Measurements from ENCODE around the gene WDFY3.
A peak's percentile ranks its signal among the peaks of the same experiment; 100 is the strongest.

The WDFY3 gene

DNA sequence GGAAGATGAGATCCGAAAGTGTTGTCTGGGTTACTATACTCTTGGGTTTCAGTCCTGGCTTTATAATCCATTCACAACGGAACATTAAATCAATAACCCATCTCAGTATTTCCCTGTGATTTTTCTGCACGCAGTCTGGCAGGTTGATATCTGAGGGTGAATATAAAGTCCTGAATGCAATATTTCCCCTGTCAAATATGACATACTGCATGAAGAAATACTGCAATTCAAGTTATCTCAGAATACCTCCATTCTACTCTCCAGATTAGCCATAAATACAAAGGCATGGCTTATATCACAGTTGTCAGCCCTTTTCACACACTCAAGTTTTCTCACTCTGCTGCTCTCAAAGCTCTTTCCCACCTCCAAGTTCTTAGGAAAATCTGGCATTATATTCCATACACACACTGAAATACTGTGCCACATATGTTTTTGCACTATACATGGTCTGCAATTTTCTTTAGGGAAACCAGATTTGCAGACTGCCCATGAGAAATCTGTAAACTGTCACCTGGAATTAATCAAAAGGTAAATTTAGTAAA is 64.7 kb downstream of the WDFY3 start:
- no peak for DNase-seq

DNA sequence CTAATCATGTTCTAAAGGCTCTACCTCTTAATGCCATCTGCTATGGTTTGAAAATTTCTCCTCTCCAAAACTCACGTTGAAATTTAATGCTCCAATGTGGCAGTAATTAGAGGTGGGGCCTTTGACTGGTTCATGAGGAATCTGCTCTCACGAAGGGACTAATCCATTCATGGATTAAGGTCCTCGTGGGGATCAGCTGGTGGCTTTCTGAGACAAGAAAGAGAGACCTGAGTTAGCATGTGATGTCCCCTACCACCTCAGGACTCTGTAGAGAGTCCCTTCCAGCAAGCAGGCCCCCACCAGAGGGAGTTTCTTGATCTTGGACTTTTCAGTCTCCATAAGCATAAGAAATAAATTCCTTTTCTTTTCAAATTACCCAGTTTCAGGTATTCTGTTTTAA is 65.3 kb downstream of the WDFY3 start:
- DNase-seq = no peak

DNA sequence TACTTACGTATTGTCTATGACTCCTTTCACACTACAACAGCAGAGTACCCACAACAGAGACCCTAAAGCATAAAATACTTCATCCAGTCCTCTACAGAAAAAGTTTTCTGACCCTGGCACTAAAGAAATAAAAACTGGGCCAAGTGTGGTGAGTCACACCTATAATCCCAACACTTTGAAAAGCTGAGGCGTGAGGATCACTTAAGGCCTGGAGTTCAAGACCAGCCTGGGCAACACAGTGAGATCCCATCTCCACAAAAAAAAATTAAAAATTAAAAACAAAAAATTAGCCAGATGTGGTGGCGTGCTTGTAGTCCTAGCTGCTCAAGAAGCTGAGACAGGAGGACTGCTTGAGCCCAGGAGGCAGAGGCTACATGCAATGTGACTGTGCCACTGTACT is 66.9 kb downstream of the WDFY3 start:
- no peak for DNase-seq

DNA sequence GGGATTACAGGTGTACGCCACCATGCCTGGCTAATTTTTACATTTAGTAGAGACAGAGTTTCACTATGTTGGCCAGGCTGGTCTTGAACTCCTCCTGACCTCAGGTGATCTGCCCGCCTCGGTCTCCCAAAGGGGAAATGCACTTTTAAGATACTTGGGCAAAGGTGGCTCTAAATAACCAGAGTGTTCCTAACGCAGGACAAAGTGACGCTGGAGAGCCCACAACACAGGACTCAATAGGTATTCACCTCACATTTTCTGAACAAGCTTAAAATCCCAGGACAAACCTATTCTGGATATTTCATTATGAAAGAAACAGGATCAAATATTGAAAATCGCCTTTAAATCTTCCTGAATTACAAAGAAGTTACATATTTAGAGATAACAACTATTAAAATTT is 69.0 kb downstream of the WDFY3 start:
- DNase-seq = no peak

DNA sequence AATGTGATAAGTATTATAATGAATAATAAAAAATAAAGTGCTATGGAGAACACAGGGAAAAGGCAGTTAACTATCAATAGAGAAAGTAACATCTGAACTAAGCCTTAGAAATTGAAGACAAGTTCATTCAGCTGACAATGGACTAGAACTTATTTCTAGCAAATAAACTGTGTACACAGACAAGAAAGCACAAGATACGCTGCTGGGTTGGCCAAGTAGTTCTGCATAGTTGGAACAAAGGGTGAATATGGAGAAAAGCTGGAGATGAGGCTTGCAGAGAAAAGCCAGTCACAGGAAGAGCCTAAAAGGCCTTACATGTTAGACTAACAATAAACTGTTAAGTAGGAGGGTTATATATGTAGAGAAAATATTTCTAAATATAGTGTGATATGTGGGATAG is 71.2 kb downstream of the WDFY3 start:
- no peak for DNase-seq

DNA sequence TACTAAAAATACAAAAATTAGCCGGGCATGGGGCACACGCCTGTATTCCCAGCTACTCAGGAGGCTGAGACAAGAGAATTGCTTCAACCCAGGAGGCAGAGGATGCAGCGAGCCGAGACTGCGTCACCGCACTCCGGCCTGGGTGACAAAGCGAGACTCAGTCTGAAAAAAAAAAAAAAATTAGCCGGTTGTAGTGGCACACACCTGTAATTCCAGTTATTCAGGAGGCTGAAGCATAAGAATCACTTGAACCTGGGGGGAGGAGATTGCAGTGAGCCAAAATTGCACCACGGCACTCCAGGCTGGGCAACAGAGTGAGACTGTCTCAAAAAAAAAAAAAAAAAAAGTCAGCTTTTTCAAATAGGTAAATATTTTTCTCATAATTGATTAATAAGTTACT is 71.9 kb downstream of the WDFY3 start:
- no peak for DNase-seq

DNA sequence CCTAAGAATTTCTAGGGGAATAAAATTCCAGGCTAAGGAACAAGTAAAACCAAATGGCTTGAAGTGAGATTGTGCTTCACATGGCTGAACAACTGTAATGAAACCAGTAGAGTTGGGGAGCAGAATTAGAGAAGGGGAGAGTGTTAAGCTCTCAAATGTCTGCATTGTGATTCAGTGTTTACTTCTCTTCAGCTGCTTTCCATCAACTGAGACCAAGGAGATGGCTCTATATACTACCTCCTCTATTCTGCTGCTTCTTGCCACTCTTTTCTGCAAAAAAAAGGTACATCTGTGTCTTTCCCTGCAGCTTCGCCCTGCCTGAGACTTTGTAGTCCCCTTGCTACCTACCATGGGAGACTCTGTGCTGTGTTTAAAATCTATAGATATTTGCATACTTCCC is 73.5 kb downstream of the WDFY3 start:
- DNase-seq = no peak

DNA sequence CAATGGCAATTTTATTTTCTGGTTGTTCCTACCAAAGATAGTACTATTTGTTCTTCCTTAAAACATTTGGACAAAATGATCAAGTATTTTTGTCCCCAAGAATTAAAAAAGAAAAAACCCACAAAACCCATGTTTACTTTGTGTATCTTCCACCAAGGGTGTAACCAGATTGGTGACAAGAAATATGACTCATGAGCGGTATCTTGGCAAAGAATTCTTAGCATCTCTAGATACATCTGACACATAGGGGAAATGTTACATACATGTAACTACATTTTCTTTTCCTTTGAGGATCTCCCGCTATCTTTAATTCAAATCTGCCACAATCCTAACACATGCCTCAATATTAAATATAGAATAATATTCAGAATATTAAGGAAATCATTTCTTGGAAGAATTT is 78.7 kb downstream of the WDFY3 start:
- peak; percentile 52 for DNase-seq

DNA sequence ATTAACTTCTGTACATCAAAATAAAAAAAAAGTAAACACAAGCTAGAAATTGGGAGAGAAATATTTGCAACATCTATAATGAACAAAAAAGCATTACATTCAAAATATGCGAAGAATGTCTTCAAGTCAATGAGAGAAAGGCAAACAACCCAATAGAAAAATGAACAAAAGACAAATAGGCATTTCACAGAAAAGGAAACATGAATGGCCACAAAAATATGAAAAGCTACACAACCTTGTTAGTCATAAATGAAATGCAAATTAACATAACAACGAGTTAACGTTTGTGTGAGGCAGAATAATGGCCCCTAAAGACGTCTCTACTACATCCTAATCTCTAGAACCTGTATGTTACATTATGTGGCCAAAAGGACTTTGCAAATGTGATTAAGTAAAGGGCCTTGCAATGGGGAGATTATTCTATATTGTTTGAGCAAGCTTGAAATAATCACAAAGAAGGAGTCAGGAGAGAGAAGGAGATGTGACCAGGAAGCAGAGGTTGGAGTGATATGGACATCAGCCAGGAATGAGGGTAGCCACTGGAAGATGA is 86.8 kb downstream of the WDFY3 start:
- DNase-seq = peak; percentile 53

DNA sequence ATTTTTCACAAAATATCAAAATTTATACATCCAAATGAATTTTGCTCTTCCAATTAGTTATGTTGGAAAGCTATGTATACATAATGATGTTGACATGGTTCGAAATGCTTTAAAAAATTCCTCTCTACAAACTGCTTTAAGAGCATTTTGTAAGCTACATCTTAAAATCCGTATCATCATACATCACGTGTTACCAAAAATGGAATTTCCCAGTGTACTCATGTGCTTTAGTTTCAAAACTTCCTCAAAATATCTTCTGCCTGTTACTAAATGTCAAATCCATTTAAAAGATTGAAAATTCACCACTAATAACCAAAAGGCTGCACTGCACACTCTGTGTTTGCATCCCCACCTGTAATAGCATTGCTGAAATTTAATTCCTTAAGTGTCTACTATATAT is 87.9 kb downstream of the WDFY3 start:
- DNase-seq = peak; percentile 11

DNA sequence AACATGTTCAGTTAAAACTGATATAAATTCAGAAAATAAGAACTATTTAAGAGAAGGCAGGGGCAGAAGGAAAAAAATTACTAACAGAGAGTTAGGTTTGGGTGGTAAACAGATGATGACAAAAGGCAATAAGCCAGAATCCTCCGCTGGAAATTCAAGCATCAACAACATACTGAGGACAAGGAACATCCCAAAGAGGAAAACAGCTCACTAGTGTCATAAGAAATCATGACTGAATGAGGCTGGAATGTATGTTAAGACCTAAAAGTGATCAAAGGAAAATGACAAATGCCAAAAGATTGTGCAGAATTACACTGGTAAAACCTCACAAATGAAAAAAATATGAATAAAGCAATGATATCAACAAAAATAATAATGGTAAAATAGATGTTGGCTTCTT is 88.4 kb downstream of the WDFY3 start:
- DNase-seq = peak; percentile 87

DNA sequence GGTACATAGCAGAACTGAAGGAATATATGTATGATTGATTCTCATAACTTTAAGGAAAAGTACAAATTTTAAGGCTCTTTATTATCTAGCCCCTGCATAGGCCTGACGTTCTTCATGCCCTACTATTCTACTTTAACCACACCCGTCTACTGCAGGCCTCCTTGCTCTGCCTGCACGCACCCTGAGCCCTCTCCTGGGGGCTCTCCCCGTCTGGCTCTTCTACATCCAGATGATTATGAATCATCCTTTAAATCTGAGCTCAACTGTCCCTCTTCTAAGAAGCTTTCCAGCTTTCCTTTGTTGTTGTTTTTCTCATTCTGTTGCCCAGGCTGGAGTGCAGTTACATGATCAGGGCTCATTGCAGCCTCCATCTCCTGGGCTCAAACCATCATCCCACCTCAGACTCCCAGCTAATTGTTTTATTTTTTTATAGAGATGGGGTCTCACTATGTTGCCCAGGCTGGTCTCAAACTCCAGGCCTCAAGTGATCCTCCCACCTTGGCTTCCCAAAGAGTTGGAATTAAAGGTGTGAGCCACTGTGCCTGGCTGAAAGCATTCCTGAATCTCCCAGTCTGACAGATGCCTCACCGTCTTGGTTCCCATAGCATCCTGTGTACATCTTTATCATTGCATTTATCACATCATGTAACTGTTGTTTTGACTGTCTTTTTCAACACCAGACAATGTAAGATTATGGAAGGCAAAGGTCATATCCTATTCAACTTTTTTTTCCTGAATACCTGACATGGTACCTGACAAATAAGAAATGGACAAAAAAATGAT is 89.2 kb downstream of the WDFY3 start:
- DNase-seq = peak; percentile 64

DNA sequence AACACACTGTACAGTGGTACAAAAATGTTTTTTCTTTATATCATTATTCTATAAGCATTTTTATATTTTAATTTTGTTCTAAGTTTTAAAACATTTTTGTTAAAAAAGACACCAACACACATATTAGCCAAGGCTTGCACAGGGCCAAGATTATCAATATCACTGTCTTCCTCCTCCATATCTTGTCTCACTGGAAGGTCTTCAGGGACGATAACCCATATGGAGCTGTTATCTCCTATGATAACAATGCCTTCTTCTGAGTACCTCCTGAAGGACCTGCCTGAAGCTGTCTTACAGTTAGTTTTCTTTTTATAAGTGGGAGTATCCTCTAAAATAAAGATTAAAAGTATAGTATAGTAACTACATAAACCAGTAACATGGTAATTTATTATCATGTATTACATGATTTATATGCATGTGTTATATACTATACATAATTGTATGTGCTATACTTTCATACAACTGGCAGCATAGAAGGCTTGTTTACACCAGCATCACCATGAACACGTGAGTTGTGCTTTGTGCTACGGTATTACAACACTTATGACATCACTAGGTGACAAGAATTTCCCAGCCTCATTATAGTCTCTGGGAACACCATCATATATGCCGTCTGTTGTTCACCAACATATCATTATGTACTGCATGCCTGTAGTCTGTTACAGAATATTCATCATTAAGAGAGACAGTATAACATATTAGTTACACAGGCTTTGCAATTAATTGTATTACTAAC is 90.7 kb downstream of the WDFY3 start:
- no peak for DNase-seq

DNA sequence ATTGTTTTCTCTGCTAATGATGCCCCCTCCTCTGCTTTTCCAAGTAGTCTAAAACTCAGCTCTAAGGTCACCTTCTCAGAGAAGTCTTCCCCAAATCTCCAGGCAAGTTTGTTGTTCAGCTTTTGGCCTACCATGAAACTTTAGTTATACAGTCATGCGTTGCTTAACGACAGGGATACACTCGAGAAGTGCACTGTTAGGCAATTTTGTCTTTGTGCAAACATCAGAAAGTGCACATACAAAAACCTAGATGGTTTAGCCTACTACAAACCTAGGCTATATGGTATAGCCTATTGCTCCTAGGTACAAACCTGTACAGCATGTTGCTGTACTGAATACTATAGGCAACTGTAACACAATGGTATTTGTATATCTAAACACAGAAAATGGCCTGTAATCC is 91.9 kb downstream of the WDFY3 start:
- no peak for DNase-seq

DNA sequence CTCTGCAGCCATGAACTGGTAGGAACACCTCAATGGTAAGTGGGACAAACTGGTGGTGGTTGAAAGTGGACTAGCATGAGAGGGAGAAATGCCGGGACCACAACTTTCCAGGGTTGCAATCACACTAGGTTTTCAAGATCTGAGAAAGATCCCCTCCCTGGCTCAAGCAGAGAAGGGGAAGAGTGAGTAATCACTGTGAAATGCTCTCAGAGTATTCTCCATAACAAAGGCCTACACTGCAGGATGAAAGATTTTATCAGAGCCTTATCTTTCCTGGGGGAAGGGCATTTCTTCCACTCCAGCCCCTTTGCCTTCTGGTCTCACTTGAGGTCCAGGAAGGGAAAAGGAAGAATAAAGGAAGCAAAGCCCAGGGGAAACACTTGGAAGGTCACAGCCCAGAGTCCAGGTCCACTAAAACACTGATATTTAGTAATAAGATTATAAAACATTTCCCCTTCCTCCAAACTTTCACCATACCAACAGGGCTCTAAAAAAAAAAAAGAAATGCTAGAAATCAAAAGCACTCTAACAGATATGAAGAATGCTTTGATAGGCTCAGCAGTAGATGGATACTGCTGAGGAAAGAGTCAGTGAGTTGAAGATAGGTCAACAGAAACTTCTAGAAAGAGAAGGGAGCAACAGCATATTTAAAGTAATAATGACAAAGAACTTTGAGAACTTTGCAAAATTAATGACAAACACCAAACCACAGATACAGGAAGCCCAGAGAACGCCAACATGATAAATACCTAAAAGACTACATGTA is 95.9 kb downstream of the WDFY3 start:
- peak; percentile 78 for DNase-seq

DNA sequence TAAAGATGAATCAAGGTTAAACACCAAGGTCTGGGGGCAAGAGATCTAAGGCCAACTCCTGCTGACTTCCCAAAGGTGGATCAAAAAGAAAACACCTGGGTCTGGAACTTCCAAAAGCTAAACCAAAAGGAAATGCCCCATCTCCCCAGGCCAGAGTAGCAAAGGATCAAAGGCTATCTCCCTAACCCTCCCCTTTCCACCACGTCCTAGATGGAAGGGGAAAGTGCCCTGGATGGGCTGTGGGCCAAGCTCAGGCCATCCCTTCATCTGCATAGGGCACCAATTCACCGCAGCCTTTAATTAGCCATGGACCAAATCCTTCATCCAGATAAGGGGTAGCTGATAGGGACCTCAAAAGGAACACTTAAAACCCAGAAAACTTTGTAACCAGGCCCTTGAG is 100.2 kb downstream of the WDFY3 start:
- no peak for DNase-seq

DNA sequence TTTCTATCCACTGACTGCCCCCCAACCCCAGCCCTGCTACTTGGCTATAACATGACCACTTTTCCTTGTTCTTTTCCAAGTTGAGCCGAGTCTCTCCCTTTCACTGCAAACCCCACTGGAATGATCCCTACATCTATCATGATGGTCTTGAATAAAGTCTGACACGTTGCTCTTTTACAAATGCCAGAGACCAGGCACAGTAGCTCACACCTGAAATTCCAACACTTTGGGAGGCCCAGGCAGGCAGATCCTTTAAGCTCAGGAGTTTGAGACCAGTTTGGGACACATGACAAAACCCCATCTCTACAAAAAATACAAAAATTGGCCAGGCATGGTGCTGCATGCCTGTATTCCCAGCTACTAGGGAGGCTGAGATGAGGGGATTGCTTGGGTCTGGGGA is 100.9 kb downstream of the WDFY3 start:
- DNase-seq = no peak

DNA sequence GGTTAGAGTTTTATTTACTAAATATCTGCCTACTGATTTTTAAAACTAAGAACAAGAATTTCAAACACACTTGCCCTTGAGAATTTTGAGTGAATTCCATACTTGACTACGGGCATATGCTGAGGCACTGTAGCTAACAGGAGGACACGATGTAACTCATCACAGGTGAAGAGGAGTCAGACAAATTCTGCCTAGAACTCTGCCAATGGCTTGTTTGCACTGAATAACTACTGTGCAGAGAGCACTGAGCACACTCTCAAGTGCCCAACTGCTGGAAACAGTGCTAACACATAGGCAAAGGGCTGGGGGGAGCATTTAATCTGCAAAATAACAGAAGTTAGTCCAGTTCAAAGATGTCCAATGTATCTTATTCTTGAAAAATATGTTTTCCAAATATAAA is 104.4 kb downstream of the WDFY3 start:
- DNase-seq = no peak

DNA sequence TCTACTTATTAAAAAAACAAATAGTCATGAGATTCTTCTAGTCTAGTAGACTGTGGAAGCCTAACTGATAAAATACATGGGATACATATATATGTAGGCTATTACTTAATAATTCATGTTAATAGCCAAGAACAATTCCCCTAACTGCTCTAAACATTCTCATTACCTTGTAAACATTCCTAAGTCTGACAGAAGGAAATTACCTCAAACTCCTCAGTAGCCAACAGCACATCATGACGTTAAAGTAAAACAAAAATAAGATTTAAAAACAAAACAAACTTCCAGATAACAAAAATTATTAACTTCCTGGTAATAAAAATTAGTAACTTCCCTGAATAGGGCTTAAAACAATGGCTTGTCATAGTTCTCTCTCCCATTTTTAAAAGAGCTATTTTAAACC is 109.2 kb downstream of the WDFY3 start:
- DNase-seq = no peak

DNA sequence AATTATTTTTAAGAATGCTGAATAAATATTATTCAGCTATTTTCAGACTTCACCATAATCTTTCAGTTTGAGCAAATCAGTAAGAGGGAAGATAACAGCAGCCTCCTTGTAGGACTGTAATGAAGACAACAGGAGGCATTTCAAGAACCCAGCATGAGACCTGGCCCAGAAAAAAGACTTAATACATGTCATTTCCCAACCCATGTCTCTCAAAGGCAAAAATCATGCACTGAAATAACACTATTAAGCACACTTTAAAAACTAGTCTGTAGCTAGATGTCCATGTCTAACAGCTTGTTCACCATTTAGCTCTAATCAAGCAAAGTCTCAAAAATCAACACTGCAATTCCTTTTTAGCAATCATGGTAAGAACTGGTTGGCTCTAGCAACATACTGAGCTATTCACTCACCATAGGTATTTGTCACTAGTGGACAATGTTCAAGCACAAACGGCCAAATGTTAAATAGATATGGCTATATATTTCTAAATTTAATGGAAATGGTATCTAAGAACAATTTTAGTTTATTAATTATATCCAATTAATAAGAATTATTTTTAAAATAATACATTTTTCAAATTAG is 109.9 kb downstream of the WDFY3 start:
- no peak for DNase-seq

DNA sequence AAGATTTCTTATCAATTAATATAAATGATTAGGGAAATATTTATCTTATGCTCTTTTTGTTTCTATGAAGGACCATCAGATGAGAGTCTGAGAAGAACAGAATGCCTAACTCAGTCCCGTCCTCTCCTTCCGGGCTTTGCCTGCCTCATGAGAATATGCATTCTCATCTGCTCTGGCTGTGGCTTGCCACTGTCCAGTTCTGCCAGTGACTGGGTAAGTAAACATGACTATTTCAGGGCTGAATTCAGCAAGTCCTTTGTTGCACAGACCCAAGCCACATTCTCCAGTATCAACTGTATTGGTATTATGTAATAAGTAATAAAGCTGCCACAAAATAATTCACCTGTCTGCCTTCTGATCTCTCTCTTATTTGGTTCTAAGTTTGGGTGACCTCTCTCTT is 110.7 kb downstream of the WDFY3 start:
- DNase-seq = no peak

DNA sequence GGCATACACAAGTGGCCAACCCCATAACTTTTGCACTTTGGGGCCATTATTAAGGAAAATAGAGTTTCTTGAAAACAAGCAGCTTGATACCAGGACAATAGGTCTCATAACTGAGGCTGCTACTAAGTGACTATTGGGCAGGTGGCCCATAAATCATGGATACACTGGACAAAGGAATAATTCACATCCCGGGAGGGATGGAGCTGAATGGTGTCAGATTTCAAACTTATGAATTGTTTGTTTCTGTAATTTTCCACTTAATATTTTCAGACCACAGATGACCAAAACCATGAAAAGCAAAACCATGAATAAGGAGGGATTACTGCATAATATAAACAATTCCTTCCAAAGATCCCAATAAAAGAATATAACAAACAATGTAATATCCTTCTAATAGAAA is 114.4 kb downstream of the WDFY3 start:
- no peak for DNase-seq

DNA sequence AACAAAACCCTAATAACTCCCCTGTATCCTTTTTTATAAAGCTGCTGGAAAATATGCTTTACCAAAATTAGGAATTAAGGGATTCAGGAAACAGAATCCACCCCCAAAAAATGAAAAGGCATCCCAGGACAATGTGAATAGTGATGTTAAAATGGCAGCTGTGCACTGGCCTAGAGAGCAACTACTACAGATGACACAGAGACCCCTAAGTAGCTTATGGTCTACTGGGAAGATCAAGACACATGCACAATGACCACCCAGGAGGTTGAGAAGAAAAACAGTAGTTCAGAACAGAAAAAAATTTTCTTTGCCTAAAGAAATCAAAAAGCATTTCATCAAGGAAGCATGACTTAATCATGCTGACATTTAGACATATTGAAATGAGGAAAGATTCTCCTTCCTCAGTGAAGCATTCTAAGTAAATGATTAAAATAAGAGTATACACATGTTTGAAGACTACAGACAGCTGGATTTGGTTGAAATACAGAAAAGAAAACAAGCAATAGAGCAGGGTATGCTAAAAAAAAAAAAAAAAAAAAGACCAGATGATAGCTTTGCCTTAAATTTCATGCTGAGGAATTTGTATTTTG is 117.3 kb downstream of the WDFY3 start:
- DNase-seq = peak; percentile 16

Data from fibroblast of upper back skin (primary cell).